ES-I3 (cell line): ENCODE measurements around the gene TMC3.

Experiments
- H3K36me3 ChIP-seq: 2 replicates; pipeline ENCODE4 v1.6.1; 2013; ENCODE audit warnings: mild to moderate bottlenecking, low read length, control low read depth, moderate library complexity; ENCODE audit not compliant: insufficient read depth
- H3K4me1 ChIP-seq: 2 replicates; pipeline ENCODE4 v1.6.1; 2013; ENCODE audit warnings: mild to moderate bottlenecking, control low read depth, low read length; ENCODE audit not compliant: insufficient read depth
- H3K9ac ChIP-seq: 2 replicates; pipeline ENCODE4 v1.6.1; 2013; ENCODE audit warnings: low read depth, mild to moderate bottlenecking, low read length, moderate library complexity
- H3K9me3 ChIP-seq: 2 replicates; pipeline ENCODE4 v1.6.1; 2013; ENCODE audit warnings: mild to moderate bottlenecking, low read length, moderate library complexity; ENCODE audit not compliant: control insufficient read depth, insufficient read depth

TMC3 gene

DNA sequence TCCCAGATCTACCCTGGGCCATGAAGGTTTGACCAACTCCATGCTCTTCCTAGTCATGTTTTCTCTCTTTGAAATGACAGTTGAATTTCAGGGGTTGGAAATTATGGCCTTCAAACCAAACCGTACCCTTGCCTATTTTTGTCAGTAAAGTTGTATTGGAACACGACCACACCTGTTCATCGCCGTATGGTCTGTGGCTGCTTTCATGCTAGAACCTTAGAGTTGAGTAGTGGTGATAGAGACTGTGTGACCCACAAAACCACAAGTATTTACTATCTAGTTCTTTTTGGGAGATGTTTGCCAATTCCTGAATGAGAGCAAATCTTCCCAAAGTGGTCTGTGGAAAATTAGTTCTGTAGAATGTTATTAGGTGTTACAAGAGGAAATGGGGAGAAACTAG is 26.1 kb downstream of the TMC3 start:
- Histone ChIP-seq H3K4me1 (no peaks in the 10 kb centered on the region), H3K9ac (no peak overlapping the region), H3K9me3 (no peaks in the 10 kb centered on the region), H3K36me3 (no peaks in the 10 kb centered on the region; the same call in 1 of the 2 replicates)

DNA sequence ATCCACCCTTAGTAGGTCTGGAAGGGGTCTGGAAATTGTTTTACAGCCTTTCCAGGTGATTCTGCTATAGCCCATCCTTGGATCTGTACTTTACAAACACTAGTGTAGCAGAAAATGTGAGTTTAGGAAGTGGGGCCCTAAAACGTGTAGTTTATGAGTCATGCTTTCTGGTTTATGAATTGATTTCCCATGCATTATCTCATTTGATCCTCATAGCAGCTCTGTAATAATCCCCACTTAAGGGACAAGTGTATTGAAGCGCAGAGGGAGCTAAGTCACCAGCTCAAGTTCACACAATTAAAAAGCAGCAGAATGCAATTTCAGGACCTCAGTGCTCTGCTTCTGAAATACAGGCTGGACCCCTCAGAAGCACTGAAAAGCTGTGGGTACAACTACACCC is 27.4 kb downstream of the TMC3 start:
- Histone ChIP-seq H3K4me1 (no peaks in the 10 kb centered on the region), H3K36me3 (no peaks in the 10 kb centered on the region; the same call in 1 of the 2 replicates), H3K9me3 (no peaks in the 10 kb centered on the region), H3K9ac (no peak overlapping the region)

GRCh38 chr15:81343371-81343770 is 30.6 kb downstream of the TMC3 start:
- Histone ChIP-seq H3K9me3 (no peaks in the 10 kb centered on the region), H3K36me3 (no peaks in the 10 kb centered on the region; the same call in 1 of the 2 replicates), H3K9ac (no peak overlapping the region), H3K4me1 (no peaks in the 10 kb centered on the region)

DNA sequence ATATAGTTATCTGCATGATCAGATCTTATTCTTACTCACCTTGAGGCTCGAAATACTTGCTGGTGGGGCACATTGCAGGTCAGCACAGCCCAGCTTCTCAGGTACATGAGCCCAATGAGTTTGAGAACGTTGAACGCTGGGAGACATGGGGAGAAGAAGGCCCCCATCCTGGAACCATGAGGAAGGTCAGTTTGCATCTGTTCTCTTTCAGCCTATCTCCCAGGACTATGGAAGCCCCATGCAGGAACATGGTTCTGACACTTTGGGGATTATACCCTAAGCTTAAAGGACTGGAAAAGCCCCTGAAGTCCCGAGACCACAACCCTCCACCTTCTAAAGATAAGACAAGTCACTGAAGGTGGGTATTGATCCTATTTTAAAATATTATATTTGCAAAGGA is 32.7 kb downstream of the TMC3 start:
- no peaks in the 10 kb centered on the region for H3K4me1 ChIP-seq
- H3K9ac ChIP-seq = no peak overlapping the region
- no peaks in the 10 kb centered on the region; the same call in 1 of the 2 replicates for H3K36me3 ChIP-seq
- H3K9me3 ChIP-seq = no peaks in the 10 kb centered on the region

GRCh38 chr15:81339851-81340250 is 34.2 kb downstream of the TMC3 start:
- H3K9ac ChIP-seq = no peak overlapping the region
- H3K4me1 ChIP-seq = no peaks in the 10 kb centered on the region
- no peaks in the 10 kb centered on the region; the same call in 1 of the 2 replicates for H3K36me3 ChIP-seq
- H3K9me3 ChIP-seq = no peaks in the 10 kb centered on the region

DNA sequence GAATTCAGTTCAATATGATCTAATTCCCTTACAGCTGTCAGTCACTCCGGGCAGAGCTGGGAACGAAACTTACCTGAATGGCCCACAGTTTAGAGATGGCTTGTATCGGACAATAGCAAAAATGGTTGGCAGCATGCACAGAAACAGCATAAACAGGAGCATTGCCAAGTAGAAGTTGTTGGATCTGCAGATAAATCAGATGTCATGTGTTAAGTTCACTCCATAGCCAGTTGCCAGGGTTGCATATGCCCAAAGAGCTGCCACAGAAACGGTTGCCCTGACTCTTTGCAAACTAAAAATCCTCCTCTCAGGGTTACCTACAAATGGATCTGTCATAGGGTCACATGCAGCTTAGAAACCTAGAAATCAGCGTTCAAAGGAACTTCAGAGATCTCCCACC is 34.7 kb downstream of the TMC3 start:
- no peak overlapping the region for H3K9ac ChIP-seq
- no peaks in the 10 kb centered on the region for H3K4me1 ChIP-seq
- no peaks in the 10 kb centered on the region for H3K36me3 ChIP-seq
- H3K9me3 ChIP-seq = no peaks in the 10 kb centered on the region

- H3K4me1 ChIP-seq = no peaks in the 10 kb centered on the region
- no peaks in the 10 kb centered on the region for H3K36me3 ChIP-seq
- no peak overlapping the region for H3K9ac ChIP-seq
- H3K9me3 ChIP-seq = no peaks in the 10 kb centered on the region
These were observed 35.6 kb downstream of the TMC3 start for GRCh38 chr15:81338170-81339007.

DNA sequence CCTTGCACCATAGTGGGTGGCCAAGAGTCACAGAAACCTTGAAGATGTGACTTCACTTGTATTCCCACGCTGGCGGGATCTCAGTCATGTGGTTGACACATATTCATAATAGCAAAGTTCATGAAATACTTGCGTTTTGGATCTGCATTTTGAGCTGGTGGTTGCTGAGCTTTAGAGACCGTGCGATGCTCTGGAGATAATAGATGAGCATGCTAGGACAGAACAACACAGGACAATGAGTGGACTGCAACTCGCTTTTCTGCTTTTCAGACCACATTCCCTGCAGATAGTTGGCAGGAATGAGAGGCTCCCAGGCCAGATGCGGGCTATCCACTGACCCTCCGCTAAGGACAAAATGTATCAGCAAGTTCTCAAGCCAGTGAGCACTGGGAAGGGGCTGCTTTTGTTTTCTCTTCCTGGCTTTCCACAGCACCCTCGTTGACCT is 36.3 kb downstream of the TMC3 start:
- no peaks in the 10 kb centered on the region for H3K4me1 ChIP-seq
- no peaks in the 10 kb centered on the region for H3K9me3 ChIP-seq
- no peaks in the 10 kb centered on the region for H3K36me3 ChIP-seq
- no peak overlapping the region for H3K9ac ChIP-seq

- H3K4me1 ChIP-seq = no peaks in the 10 kb centered on the region
- H3K9me3 ChIP-seq = no peaks in the 10 kb centered on the region
- no peaks in the 10 kb centered on the region for H3K36me3 ChIP-seq
- no peak overlapping the region for H3K9ac ChIP-seq
These were observed 36.8 kb downstream of the TMC3 start for GRCh38 chr15:81337241-81337640.

DNA sequence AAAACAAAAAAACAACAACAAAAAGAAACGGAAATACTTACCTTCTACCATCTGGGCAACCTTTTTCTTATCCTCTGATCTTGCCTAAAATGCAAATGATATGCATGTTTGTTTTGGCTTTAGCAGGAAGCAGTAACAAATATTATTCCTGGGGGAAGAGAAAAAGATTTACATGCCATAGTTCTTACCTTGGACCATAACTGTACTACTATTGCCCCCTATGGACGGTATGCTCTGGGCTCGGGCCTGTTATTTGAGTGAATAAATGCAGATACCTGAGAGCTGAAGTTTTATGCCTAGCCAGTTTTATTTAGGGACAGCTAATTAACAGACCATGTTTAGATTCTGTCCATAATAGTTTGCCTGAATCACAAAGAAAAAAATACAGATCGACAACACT is 37.4 kb downstream of the TMC3 start:
- no peaks in the 10 kb centered on the region for H3K4me1 ChIP-seq

DNA sequence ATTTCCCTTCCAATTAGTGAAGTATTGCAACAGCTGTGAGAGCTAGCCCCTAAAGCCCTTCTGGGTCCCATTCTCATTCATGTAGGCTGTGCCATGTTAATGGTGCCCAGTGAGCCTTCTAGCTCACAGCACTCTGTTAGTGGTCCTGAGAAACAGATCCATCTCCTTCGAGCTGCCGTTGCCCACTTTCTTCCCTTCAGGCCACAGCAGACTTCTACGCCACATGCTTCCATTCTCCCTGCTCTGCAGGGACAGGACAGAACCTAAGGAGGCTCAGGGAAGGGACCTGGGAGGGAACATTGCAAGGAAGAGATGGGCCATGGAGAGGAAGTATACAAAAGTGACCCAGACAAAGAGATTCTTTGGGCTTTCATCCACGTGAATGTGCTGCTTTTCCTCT is 38.4 kb downstream of the TMC3 start:
- H3K9me3 ChIP-seq = no peaks in the 10 kb centered on the region
- no peaks in the 10 kb centered on the region for H3K4me1 ChIP-seq
- H3K9ac ChIP-seq = no peak overlapping the region
- H3K36me3 ChIP-seq = no peaks in the 10 kb centered on the region

More for the DNA sequence above, 37.4 kb downstream of the TMC3 start:
- Histone ChIP-seq H3K9ac (no peak overlapping the region), H3K9me3 (no peaks in the 10 kb centered on the region), H3K36me3 (no peaks in the 10 kb centered on the region)

- no peak overlapping the region for H3K9ac ChIP-seq
- no peaks in the 10 kb centered on the region for H3K4me1 ChIP-seq
- H3K36me3 ChIP-seq = no peaks in the 10 kb centered on the region
- H3K9me3 ChIP-seq = no peaks in the 10 kb centered on the region
These were observed 39.1 kb downstream of the TMC3 start for GRCh38 chr15:81334768-81335435.

- Histone ChIP-seq H3K9ac (no peak overlapping the region), H3K36me3 (no peaks in the 10 kb centered on the region), H3K4me1 (no peaks in the 10 kb centered on the region), H3K9me3 (no peaks in the 10 kb centered on the region)
These were observed 40.6 kb downstream of the TMC3 start for GRCh38 chr15:81333363-81333762.

DNA sequence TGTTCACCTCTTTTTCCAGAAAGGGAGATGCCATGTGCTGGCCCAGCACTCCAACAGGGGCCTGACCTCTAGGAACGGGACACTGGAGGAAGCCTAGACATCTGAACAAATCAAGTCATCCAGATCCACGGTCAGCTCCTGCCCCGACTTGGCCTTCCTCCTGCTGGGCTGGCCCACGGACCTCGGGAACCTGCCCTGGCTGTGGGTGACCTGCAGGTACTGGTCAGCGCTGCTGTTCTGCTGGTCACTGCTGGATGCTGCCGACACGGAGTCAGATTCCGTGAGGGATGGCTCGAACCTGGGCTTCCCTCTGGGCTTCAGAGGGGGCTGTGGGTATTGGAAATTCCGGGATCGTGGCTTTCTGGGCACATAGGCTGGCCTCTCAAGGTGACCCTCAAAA is 41.7 kb downstream of the TMC3 start:
- no peaks in the 10 kb centered on the region for H3K36me3 ChIP-seq
- H3K9me3 ChIP-seq = no peaks in the 10 kb centered on the region
- H3K9ac ChIP-seq = no peak overlapping the region
- H3K4me1 ChIP-seq = no peaks in the 10 kb centered on the region

- Histone ChIP-seq H3K9me3 (no peaks in the 10 kb centered on the region), H3K4me1 (no peaks in the 10 kb centered on the region), H3K36me3 (no peaks in the 10 kb centered on the region), H3K9ac (no peak overlapping the region)
These were observed 42.4 kb downstream of the TMC3 start for GRCh38 chr15:81331600-81331999.
